ENCODE results near the gene SIVA1.

Gene SIVA1

GRCh38 chr14:104768437-104769323 lies 15.7 kb downstream of the SIVA1 start (continued):
- TF ChIP-seq ZNF280D (tag by site-specific recombination; IDR thresholded peaks at IDR 0.05) (no peak), ZNF423 (tag by site-specific recombination; IDR thresholded peaks at IDR 0.05) (no peak), CTCF (tag by site-specific recombination; IDR thresholded peaks at IDR 0.05) (peak; percentile 83), ZBTB7A (tag by site-specific recombination; IDR thresholded peaks at IDR 0.05; ENCODE audit: low read depth) (no peak), ZNF10 (tag by site-specific recombination; IDR thresholded peaks at IDR 0.05) (no peak), ZNF398 (tag by site-specific recombination; IDR thresholded peaks at IDR 0.05) (peak; percentile 54; the same call in 1 of the 2 replicates), ZNF830 (tag by site-specific recombination; IDR thresholded peaks at IDR 0.05; ENCODE audit: low read depth) (no peak), ELK4 (IDR thresholded peaks at IDR 0.05; ENCODE audit: borderline replicate concordance, low read depth, low read length) (no peak), ZNF639 (tag by site-specific recombination; IDR thresholded peaks at IDR 0.05) (no peak), ZNF843 (tag by site-specific recombination; IDR thresholded peaks at IDR 0.05) (no peak), ZNF555 (tag by site-specific recombination; conservative IDR thresholded peaks at IDR 0.05) (no peak), ZNF169 (tag by site-specific recombination; IDR thresholded peaks at IDR 0.05) (no peak), ZNF19 (tag by site-specific recombination; IDR thresholded peaks at IDR 0.05; ENCODE audit: low read depth) (no peak), YY1 (tag by site-specific recombination; IDR thresholded peaks at IDR 0.05) (no peak), PBX3 (CRISPR knock-in tag; IDR thresholded peaks at IDR 0.05) (peak; percentile 47; the same call in 1 of the 2 replicates), ZNF449 (tag by site-specific recombination; IDR thresholded peaks at IDR 0.05) (no peak), PATZ1 (tag by site-specific recombination; IDR thresholded peaks at IDR 0.05) (peak; percentile 80), ZNF660 (tag by site-specific recombination; IDR thresholded peaks at IDR 0.05) (0 out of 2 replicates have a peak, but pooled peaks have one; percentile 31), GLIS1 (tag by site-specific recombination; IDR thresholded peaks at IDR 0.05) (peak; percentile 76), SCRT2 (tag by site-specific recombination; IDR thresholded peaks at IDR 0.05) (no peak), ZNF473 (tag by site-specific recombination; IDR thresholded peaks at IDR 0.05) (no peak)
